ES-I3 (cell line): ENCODE data around the gene SMAP1.

Source experiments
- H3K36me3 ChIP-seq: 2 replicates; pipeline ENCODE4 v1.6.1; 2013; ENCODE audit warnings: mild to moderate bottlenecking, low read length, control low read depth, moderate library complexity; ENCODE audit not compliant: insufficient read depth
- H3K4me1 ChIP-seq: 2 replicates; pipeline ENCODE4 v1.6.1; 2013; ENCODE audit warnings: mild to moderate bottlenecking, control low read depth, low read length; ENCODE audit not compliant: insufficient read depth
- H3K9ac ChIP-seq: 2 replicates; pipeline ENCODE4 v1.6.1; 2013; ENCODE audit warnings: low read depth, mild to moderate bottlenecking, low read length, moderate library complexity
- H3K9me3 ChIP-seq: 2 replicates; pipeline ENCODE4 v1.6.1; 2013; ENCODE audit warnings: mild to moderate bottlenecking, low read length, moderate library complexity; ENCODE audit not compliant: control insufficient read depth, insufficient read depth

Gene SMAP1

DNA sequence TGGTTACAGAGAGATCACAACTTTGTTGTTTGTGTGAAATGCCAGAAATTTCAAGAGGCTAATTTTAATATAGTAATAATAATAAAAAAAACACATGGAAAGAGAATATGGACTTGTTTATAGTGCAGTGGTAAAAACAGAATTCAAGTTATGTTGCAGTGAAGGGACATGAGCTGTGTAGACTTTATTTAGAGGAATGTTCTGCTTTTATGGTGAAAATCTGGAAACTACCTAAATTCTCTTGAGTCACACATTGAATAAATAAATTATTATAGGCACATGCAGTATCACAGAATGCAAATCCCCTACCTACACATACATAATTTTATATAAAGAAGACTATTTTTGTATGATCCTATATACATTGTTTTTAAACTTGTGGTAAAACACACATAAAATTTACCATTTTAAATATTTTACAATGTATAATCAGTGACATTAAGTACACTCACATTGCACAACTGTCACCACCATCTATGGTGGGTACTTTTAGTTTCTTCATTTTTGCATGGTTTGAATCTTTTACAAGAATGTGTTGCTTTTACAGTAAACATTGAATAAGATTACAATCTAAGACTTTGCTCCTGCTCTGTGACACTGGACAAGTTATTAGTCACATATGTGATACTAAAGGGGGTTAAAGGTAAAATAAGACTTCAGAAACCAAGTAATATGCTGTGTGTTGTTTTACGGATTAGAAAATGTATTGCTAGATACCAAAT lies 181.8 kb downstream of the SMAP1 start:
- H3K9ac ChIP-seq: no peak overlapping the region
- H3K36me3 ChIP-seq: no peaks in the 10 kb centered on the region
- H3K4me1 ChIP-seq: peaks cover 5% of the 10 kb centered on the region; the same call in 1 of the 2 replicates
- no peaks in the 10 kb centered on the region for H3K9me3 ChIP-seq

DNA sequence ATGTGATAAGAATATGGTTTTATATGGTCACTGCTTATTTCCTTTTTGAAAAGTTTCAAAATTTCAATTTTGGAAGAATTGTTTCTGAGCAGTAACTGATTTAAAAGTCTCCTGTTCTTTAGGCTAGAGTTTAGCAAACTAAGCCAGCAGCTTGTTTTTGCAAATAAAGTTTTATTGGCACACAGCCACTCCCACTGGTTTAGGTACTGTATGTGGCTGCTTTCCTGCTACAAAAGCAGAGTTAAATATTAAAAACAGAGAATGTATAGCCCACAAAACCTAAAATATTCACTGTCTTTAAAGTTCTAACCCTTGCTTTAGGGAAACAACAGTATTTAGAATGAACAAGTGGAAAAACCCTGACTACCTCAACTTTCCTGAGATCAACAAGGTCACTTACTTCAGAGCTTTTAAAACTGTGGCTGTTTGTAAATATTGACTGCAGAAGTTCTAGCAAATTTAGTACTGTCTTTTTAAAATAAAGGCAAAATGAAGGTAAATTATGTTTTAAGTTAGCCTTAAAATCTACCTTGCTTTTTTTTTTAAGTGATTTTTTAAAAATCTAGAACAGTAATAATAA lies 185.1 kb downstream of the SMAP1 start:
- Histone ChIP-seq H3K4me1 (peaks cover 1% of the 10 kb centered on the region; the same call in 1 of the 2 replicates), H3K9me3 (no peaks in the 10 kb centered on the region), H3K36me3 (no peaks in the 10 kb centered on the region), H3K9ac (no peak overlapping the region)

DNA sequence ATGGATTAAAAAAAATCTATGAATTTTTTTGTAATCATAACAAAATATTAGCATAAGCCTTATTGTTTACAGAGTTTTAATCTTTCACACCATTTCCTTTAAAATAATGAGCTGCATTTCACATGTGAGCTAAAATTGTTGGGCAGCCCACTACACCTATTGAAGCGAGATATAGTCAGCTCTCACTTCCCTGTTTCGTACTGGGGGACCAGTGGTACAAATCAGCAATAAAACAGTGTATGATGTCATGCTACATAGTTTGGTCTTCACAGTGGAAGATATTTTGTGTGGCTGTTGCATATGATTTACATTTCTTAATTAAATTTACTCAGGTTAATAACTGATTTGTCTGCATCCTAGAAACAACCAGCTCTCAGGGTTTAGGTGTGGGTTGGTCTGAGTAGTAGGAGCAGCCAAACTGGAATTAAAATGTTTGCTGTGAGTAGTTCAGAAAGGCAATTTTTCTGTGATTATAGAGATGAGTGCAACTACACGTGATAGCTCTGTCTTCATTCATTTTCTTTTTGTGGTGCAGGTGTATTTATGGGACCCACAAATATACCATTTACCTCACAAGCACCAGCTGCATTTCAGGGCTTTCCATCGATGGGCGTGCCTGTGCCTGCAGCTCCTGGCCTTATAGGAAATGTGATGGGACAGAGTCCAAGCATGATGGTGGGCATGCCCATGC lies 189.8 kb downstream of the SMAP1 start:
- Histone ChIP-seq H3K9me3 (no peaks in the 10 kb centered on the region), H3K9ac (no peak overlapping the region), H3K36me3 (no peaks in the 10 kb centered on the region), H3K4me1 (no peaks in the 10 kb centered on the region)

DNA sequence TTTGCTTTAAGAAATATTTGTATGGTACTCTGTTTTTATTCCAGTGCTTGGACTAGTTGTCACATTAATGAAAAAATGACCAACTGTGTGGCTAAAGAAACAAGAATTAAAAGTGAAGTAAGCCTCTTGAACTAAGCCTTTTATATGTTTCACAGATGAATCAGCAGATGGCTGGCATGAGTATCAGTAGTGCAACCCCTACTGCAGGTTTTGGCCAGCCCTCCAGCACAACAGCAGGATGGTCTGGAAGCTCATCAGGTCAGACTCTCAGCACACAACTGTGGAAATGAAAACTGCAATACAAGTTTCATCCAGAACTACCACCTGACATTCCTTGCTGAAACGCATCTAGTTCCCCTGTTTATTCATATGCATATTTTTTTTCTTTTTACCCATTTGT lies 192.4 kb downstream of the SMAP1 start:
- Histone ChIP-seq H3K9me3 (no peaks in the 10 kb centered on the region), H3K36me3 (no peaks in the 10 kb centered on the region), H3K4me1 (peaks cover 6% of the 10 kb centered on the region; the same call in 1 of the 2 replicates), H3K9ac (no peak overlapping the region)

DNA sequence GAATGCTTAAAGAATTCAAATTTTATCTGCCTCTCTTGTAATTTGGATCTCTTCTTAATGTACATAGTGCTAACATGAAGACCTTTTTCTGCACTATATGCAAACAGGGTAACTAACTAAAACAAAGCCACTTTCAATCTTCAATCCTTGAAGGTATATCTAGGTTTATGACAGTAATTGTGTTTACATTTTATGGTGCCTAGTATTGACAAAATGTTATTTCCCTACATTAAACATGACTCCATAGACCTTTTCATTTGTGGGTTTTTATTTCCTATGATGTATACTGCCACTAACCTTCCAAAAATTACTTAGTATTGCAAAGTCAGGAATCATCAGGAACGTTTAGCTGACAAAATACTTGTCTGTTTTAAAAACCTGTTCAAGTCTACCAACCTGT lies 193.2 kb downstream of the SMAP1 start:
- peaks cover 6% of the 10 kb centered on the region; the same call in 1 of the 2 replicates for H3K4me1 ChIP-seq
- H3K36me3 ChIP-seq: no peaks in the 10 kb centered on the region
- no peak overlapping the region for H3K9ac ChIP-seq
- no peaks in the 10 kb centered on the region for H3K9me3 ChIP-seq

DNA sequence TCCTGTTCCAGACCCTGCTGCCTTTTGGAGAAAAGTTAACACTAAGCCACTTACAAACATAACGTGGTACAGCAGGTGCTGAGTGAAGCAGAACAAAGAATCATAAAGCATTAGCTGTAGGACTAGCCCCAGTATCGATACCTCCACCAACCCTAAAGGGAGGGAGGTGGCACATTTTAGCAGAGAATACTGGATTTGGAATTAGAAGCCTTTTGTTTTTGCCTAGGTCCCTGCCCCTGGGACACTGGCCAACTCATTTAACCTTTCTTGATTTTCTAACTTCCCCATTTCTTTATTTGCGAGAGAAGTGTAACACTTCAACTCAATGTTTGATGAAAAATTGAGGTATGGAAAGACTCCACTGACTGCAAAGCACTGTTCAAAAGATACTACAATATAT lies 195.7 kb downstream of the SMAP1 start:
- Histone ChIP-seq H3K36me3 (no peaks in the 10 kb centered on the region), H3K4me1 (peaks cover 6% of the 10 kb centered on the region; the same call in 1 of the 2 replicates), H3K9me3 (no peaks in the 10 kb centered on the region), H3K9ac (no peak overlapping the region)

DNA sequence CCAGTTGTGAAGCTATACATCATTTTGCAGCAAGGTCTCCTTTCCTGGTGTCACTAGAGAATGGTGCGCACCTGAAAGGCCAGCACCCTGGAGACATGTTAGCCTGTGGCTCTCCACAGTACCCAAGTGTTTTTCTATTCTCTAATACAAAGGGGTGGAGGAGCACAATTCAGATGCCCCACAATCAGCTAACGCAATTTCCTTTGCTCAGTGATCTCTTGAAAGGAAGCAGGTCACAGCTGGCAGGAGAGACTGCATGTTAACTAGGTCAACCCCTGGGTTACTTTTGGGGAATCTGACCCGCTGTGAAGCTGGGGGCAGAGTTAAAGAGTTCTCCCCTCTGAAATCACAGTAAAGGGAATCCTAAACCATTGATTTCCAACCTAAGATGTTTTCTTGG lies 196.7 kb downstream of the SMAP1 start:
- no peak overlapping the region for H3K9ac ChIP-seq
- no peaks in the 10 kb centered on the region for H3K9me3 ChIP-seq
- peaks cover 6% of the 10 kb centered on the region; the same call in 1 of the 2 replicates for H3K4me1 ChIP-seq
- no peaks in the 10 kb centered on the region for H3K36me3 ChIP-seq

DNA sequence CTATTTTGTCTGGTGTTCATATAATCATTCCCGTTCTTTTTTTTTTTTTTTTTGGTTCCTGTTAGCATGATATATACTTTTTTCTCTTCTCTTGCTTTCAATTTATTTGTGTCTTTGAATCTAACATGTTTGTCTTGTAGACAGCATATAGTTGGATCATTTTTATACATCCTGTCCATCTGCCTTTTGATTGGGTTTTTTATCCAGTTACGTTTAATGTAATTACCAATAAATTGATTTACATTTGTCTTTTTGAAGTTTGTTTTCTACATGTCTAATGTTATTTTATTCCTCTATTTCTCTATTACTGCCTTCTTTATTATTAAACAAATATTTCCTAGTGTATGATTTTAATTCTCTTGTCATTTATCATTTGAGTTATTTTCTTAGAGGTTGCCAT lies 204.8 kb downstream of the SMAP1 start:
- peaks cover 3% of the 10 kb centered on the region; the same call in 1 of the 2 replicates for H3K9me3 ChIP-seq
- no peaks in the 10 kb centered on the region for H3K4me1 ChIP-seq
- no peak overlapping the region for H3K9ac ChIP-seq
- no peaks in the 10 kb centered on the region for H3K36me3 ChIP-seq

DNA sequence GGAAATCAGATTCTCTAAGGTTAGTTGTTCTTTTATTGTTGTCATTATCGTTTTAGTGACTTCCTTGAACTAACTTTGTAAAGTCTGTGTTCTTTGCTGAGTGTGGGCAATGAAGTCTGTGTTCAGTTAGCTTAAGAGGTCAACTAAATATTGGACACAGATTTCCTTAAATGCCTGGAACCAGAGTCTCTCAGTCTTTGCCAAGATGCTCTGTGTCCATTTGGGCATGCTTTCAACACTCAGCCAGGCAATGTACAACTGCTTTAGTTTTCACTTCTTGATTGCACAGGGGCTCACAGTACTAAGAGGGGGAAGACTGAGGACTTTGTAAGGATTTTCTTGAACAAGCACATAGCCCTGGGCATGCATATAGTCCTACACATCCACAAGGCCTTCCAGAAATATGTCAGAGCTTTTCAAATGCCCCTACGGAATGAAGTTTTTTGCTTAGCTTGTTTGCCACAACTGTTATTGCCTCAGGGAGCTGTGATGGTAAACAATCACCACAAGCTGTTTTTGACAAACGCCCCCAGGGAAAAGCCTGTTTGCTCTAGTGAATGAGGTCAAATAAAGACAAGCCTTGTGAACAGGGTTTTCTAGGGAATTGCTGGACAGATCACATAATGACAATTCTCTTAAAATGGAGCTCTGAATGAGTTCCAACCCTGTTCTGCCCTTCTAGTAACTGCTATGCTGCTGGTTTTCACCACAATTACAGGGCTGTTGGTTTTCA lies 206.7 kb downstream of the SMAP1 start:
- H3K9me3 ChIP-seq: peaks cover 3% of the 10 kb centered on the region; the same call in 1 of the 2 replicates
- H3K36me3 ChIP-seq: no peaks in the 10 kb centered on the region
- no peaks in the 10 kb centered on the region for H3K4me1 ChIP-seq
- no peak overlapping the region for H3K9ac ChIP-seq

DNA sequence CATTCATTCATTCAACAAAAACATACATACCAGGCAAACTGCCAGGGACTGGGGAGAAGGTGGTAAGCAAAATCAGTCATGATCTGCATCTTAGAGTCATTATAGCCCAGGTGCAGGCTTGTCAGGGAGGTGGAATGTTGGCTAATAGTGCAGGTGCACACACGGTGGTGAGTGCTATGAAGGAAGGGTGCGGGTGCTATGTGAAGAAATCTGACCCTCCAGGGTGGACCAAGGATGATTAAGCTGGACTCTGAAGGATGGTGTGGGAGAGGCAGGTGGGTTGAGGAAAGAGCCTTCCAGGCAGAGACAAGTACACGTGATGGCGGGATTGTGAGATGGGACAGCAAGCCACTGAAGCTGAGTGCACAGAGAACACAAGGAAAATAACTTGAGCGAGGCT lies 211.8 kb downstream of the SMAP1 start:
- H3K4me1 ChIP-seq: 0 out of 2 replicates have a peak, but pooled peaks cover under 1% of the 10 kb centered on the region
- H3K36me3 ChIP-seq: no peaks in the 10 kb centered on the region
- no peaks in the 10 kb centered on the region for H3K9me3 ChIP-seq
- H3K9ac ChIP-seq: no peak overlapping the region

DNA sequence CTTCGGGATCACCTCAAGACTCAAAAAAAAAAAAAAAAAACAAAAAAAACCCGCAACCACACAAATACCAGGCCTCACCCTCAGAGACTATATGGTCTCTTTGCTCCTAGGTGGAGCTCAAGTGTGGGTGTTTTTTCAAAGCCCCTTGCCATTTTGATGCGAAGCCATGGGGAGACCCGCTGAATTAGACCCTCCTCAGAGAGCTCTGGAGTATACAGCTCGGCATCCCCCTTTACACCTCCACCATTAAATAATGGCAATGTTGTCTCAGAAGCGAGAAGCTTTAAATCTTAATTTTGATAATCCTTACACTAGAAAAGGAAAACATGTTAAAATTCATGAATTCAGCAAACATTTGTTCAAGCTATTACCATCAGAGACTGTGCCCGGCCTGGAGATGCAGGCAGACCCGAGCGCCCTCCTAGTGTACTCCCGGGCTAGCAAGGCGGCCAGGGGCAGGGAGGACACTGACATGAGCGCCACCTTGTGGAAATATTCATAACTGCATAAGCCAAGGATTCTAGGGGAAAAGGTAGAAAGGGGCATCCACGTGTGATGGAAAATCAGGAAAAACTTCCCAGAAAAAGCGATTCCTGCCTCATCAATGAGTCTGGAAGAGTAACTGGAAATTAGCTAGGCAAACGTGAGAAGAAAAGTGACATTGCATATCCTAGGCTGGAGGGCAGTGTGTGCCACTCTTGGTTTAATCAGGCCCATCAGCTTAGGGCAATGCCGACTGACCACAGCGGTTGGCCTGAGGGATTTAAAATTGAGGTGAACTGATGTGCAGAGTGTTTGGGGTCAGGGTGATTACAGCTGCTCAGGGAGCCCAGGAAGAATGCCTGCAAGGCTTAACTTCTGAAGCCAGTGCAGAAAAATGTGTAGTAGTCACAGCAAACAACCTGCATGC lies 216.6 kb downstream of the SMAP1 start:
- Histone ChIP-seq H3K9ac (no peak overlapping the region), H3K4me1 (peaks cover 9% of the 10 kb centered on the region; the same call in 1 of the 2 replicates), H3K36me3 (no peaks in the 10 kb centered on the region), H3K9me3 (no peaks in the 10 kb centered on the region)

DNA sequence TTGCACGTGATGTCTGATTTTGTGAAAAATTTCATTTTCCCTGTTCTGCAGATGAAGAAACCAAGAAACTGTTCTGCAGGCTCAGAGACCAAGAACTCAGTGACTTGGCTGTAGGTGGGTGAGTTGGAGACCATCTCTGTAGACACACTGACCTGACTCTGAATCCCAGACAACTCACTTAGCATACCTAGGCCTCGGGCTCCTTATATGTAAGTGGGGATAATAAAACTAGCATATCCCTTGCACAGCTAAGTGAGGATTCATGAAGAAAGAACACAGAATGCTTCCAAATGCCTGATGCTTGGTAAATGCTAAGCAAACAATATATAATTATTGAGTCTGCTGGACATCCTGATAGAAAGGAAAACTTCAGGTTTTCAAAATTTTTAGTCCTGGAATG lies 218.4 kb downstream of the SMAP1 start:
- Histone ChIP-seq H3K9me3 (no peaks in the 10 kb centered on the region), H3K9ac (no peak overlapping the region), H3K4me1 (peaks cover 9% of the 10 kb centered on the region; the same call in 1 of the 2 replicates), H3K36me3 (no peaks in the 10 kb centered on the region)

DNA sequence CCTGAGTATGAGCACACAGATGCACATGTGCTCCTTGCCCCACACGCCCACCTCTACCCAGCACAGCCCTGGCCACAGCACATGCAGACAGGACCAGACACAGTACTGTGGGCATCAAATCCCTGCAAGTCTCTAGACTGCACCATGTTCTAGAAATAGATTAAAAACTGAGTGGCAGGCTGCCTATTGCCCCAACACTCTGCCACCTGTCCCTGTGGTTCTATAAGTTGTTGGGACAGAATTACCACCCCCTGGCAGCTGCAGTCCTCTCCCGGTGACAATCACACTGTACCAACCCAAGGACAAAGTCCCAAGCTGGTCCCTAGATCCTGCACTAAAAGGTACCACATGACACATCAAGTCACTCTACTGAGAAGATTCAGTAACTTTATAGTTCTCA lies 219.0 kb downstream of the SMAP1 start:
- no peak overlapping the region for H3K9ac ChIP-seq
- H3K9me3 ChIP-seq: no peaks in the 10 kb centered on the region
- H3K36me3 ChIP-seq: no peaks in the 10 kb centered on the region
- peaks cover 9% of the 10 kb centered on the region; the same call in 1 of the 2 replicates for H3K4me1 ChIP-seq
